K562 (cell line): ENCODE data around the gene SLCO1B1. TPM values are rescaled to one million over a fixed set of nuclear protein-coding genes. Genes with fewer than 3 reads are reported as not detected.
"Not testable (repeated sequence)": the region's sequence is repeated elsewhere in the genome, so short reads cannot be mapped to it uniquely, and the experiment has no call there.

Experiments used
- ATAC-seq: fragments of 200-7000 bp; cut with Tn5 transposase; 3 replicates; pipeline ENCODE4 v1.9.1; 2020; ENCODE audit warnings: moderate library complexity
- Bru-seq: library from RNA; stranded (reverse); fragments of 400-500 nt; gene quantifications from one replicate; lab custom pipeline; 2021; lab: Mats Ljungman, UMichigan
- BruChase-seq, 2 experiments: library from RNA; stranded (reverse); fragments of 400-500 nt; gene quantifications; one replicate each; lab custom pipeline; 2021; lab: Mats Ljungman, UMichigan
- BruUV-seq: library from RNA; stranded (reverse); fragments of 400-500 nt; replicated peaks from 2 replicates; lab custom pipeline; 2021; lab: Mats Ljungman, UMichigan
- CTCF ChIA-PET: fragments of 300-600 bp; formaldehyde crosslinking; extraction: SDS; loops from one replicate; lab custom pipeline; 2021; ENCODE audit warnings: low intra/inter-chr PET ratio; lab: Yijun Ruan, JAX
- POLR2A ChIA-PET: fragments of 300-600, 350-650 bp; sonication (Branson Sonifier 250); formaldehyde crosslinking; extraction: SDS; loops from one replicate; lab custom pipeline; 2021; ENCODE audit warnings: antibody characterized with exemption, inconsistent platforms; lab: Yijun Ruan, JAX
- DNase-seq, 4 experiments: peaks; one replicate each; pipeline versions ENCODE4 v3.0.0 to v3.0.0-alpha.2; 2011 to 2018; ENCODE audit warnings: low spot score in 3 of 4, mixed read lengths in 3 of 4; ENCODE audit errors: extremely low read depth in 1 of 4
- FAIRE-seq: peaks from 2 replicates; lab custom pipeline; 2011; peaks lifted over from hg19 to GRCh38; lab: Jason Lieb, UNC
- H2AFZ ChIP-seq: 2 replicates; pipeline ENCODE4 v1.6.0; 2011; ENCODE audit warnings: low read depth, low read length, control low read depth, inconsistent platforms
- H3K27ac ChIP-seq: fragments of 200-600 bp; 3 replicates; pipeline ENCODE4 v1.8.0; 2011; ENCODE audit warnings: low read depth, mild to moderate bottlenecking, control low read depth, inconsistent platforms, low read length, moderate library complexity, mixed read lengths; ENCODE audit errors: extremely low read depth
- H3K27me3 ChIP-seq, 2 experiments: fragments of 300-600 bp in 1 of 2; 2 replicates in 1 of 2; 3 replicates in 1 of 2; pipeline versions ENCODE4 v1.6.0 to v1.8.0; 2011; ENCODE audit warnings: inconsistent platforms in 2 of 2, low read length in 2 of 2, mild to moderate bottlenecking in 1 of 2, mixed read lengths in 1 of 2, moderate library complexity in 1 of 2; ENCODE audit not compliant: control insufficient read depth in 2 of 2, insufficient read depth in 2 of 2
- H3K36me3 ChIP-seq: fragments of 300-600 bp; 3 replicates; pipeline ENCODE4 v1.8.0; 2011; ENCODE audit warnings: mild to moderate bottlenecking, low read length, inconsistent platforms; ENCODE audit not compliant: control insufficient read depth, insufficient read depth
- H3K4me1 ChIP-seq, 2 experiments: fragments of 200-600 bp in 1 of 2; replicated peaks in 1 of 2; 2 replicates in 1 of 2; 3 replicates in 1 of 2; pipeline versions ENCODE4 v1.5.1 to v1.8.0; 2011; ENCODE audit warnings: inconsistent platforms in 2 of 2, low read length in 2 of 2, mild to moderate bottlenecking in 1 of 2, mixed read lengths in 1 of 2, moderate library complexity in 1 of 2; ENCODE audit not compliant: control insufficient read depth in 2 of 2, insufficient read depth in 2 of 2
- H3K4me2 ChIP-seq: 2 replicates; pipeline ENCODE4 v1.6.1; 2011; ENCODE audit warnings: low read length, control low read depth, inconsistent platforms, mixed read lengths; ENCODE audit not compliant: insufficient read depth
- H3K4me3 ChIP-seq: fragments of 200-600 bp; sonication (generic), shearing (Covaris generic); 2 replicates; pipeline ENCODE4 v1.5.1; 2016; ENCODE audit warnings: control low read depth, inconsistent platforms
- H3K79me2 ChIP-seq: fragments of 200-600 bp; 3 replicates; pipeline ENCODE4 v1.8.0; 2011; ENCODE audit warnings: low read length, inconsistent platforms; ENCODE audit not compliant: control insufficient read depth, insufficient read depth
- H3K9ac ChIP-seq, 2 experiments: 2 replicates each; pipeline versions ENCODE4 v1.6.0 to v1.6.1; 2011; ENCODE audit warnings: low read depth in 2 of 2, low read length in 2 of 2, control low read depth in 1 of 2, inconsistent platforms in 1 of 2, mild to moderate bottlenecking in 1 of 2, mixed read lengths in 1 of 2; ENCODE audit not compliant: insufficient read depth in 1 of 2
- H3K9me1 ChIP-seq: one replicate; pipeline ENCODE4 v1.6.0; 2011; ENCODE audit warnings: inconsistent platforms, mild to moderate bottlenecking, low read length, moderate library complexity; ENCODE audit not compliant: control insufficient read depth, insufficient read depth
- H3K9me3 ChIP-seq: replicated peaks from 2 replicates; pipeline ENCODE4 v1.5.1; 2011; ENCODE audit warnings: low read depth, low read length, inconsistent platforms; ENCODE audit not compliant: control insufficient read depth, insufficient read depth
- H4K20me1 ChIP-seq: replicated peaks from 2 replicates; pipeline ENCODE4 v1.6.1; 2011; ENCODE audit warnings: low read length, inconsistent platforms, mixed read lengths; ENCODE audit not compliant: control insufficient read depth, insufficient read depth
- CCAR2 ChIP-seq: fragments of 200-400 bp; formaldehyde crosslinking; IDR thresholded peaks from 2 replicates; pipeline ENCODE4 v1.6.1; 2017; ENCODE audit warnings: mild to moderate bottlenecking, low read depth, low read length
- WGBS: fragments of 100-300 bp; shearing (Covaris generic); methylation state at CpG from one replicate; pipeline ENCODE4 v1.1.6; 2016; ENCODE audit warnings: low coverage, mixed read lengths; ENCODE audit not compliant: insufficient coverage; ENCODE audit errors: missing lambda C conversion rate; 5-methylcytosine and 5-hydroxymethylcytosine counted together
- in situ Hi-C: fragments of 300-500 bp; cut with MboI; formaldehyde crosslinking; loops from 4 replicates; pipeline ENCODE4 v1.15.0; 2018; ENCODE audit warnings: inconsistent platforms, mixed read lengths
- intact Hi-C: fragments of 100-400 bp; cut with micrococcal nuclease; formaldehyde crosslinking; loops from 2 replicates; pipeline ENCODE4 v1.14.2; 2022
- long read RNA-seq, 3 experiments: library from polyadenylated mRNA in 2 of 3; library from RNA in 1 of 3; unstranded in 2 of 3; stranded (forward) in 1 of 3; transcript quantifications; one replicate each; pipeline ENCODE4 v2.0.0, GENCODE V29; 2019 to 2022
- polyA minus RNA-seq, 3 experiments: library from RNA; depleted of rRNA, polyadenylated mRNA; stranded (reverse); fragments of >200 nt; gene quantifications; 2 replicates each; pipeline ENCODE4 v1.2.3, GENCODE V29; 2011
- polyA plus RNA-seq, 8 experiments: library from polyadenylated mRNA; depleted of rRNA in 4 of 8; stranded (reverse) in 5 of 8; unstranded in 3 of 8; fragments of >200 nt; fragmentation: Nextera tagmentation in 2 of 8; fragmentation: Illumina TruSeq in 1 of 8; extraction: Ambion mirVana in 2 of 8; extraction: Trizol in 1 of 8; gene quantifications; 2 replicates each; pipeline versions ENCODE4 v1.2.1 to v1.2.3, GENCODE V29; 2011 to 2014; ENCODE audit warnings: inconsistent platforms in 1 of 8, missing spikeins in 1 of 8
- total RNA-seq, 7 experiments: library from RNA; depleted of rRNA in 6 of 7; stranded (reverse); fragments of >200 nt in 6 of 7; fragmentation: Illumina TruSeq in 2 of 7; extraction: Trizol in 2 of 7; gene quantifications; 2 replicates each; pipeline versions ENCODE4 v1.2.1 to v1.2.3, GENCODE V29; 2011 to 2021; ENCODE audit warnings: low replicate concordance in 1 of 7

The SLCO1B1 gene, protein sequence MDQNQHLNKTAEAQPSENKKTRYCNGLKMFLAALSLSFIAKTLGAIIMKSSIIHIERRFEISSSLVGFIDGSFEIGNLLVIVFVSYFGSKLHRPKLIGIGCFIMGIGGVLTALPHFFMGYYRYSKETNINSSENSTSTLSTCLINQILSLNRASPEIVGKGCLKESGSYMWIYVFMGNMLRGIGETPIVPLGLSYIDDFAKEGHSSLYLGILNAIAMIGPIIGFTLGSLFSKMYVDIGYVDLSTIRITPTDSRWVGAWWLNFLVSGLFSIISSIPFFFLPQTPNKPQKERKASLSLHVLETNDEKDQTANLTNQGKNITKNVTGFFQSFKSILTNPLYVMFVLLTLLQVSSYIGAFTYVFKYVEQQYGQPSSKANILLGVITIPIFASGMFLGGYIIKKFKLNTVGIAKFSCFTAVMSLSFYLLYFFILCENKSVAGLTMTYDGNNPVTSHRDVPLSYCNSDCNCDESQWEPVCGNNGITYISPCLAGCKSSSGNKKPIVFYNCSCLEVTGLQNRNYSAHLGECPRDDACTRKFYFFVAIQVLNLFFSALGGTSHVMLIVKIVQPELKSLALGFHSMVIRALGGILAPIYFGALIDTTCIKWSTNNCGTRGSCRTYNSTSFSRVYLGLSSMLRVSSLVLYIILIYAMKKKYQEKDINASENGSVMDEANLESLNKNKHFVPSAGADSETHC
- total RNA-seq (2011; cell fraction: chromatin; rRNA removed; ENCODE audit: low replicate concordance) = not detected in 2 replicates
- total RNA-seq (2011; cell fraction: nucleolus; rRNA removed) = not detected in 2 replicates
- total RNA-seq (2011; cell fraction: nucleoplasm; rRNA removed) = not detected in 2 replicates
- total RNA-seq (2014; rRNA removed) = not detected in 2 replicates
- not detected in 2 replicates for total RNA-seq (2014; rRNA removed; fragmentation: Illumina TruSeq; extraction: Trizol)
- not detected in 2 replicates for total RNA-seq (2015; rRNA removed; fragmentation: Illumina TruSeq; extraction: Trizol)
- total RNA-seq (2021) = not detected in 2 replicates
- polyA plus RNA-seq (2011; rRNA removed) = 0.04 TPM in 1 of 2 replicates, not detected in the other
- polyA plus RNA-seq (2011; cell fraction: cytosol; rRNA removed) = not detected in 2 replicates
- polyA plus RNA-seq (2011; cell fraction: nucleus; rRNA removed) = not detected in 2 replicates
- polyA plus RNA-seq (2012) = not detected in 2 replicates
- polyA plus RNA-seq (2014; fragmentation: Illumina TruSeq; extraction: Trizol) = not detected in 2 replicates
- not detected for polyA plus RNA-seq (2014; fragmentation: Nextera tagmentation; extraction: Ambion mirVana)
- not detected in 2 replicates for polyA plus RNA-seq (2014; rRNA removed)
- polyA minus RNA-seq (2011; rRNA and poly(A)+ RNA removed) = not detected in 2 replicates
- not detected in 2 replicates for polyA minus RNA-seq (2011; cell fraction: cytosol; rRNA and poly(A)+ RNA removed)
- not detected in 2 replicates for polyA minus RNA-seq (2011; cell fraction: nucleus; rRNA and poly(A)+ RNA removed)
- Bru-seq, nascent RNA = percentile 12 among the genes with signal in this experiment
- percentile 9 among the genes with signal in this experiment for BruChase-seq, experiment 1, labeled RNA remaining after a 2-hour chase
- BruChase-seq, experiment 2, labeled RNA remaining after a 6-hour chase = percentile 3 among the genes with signal in this experiment
- long read RNA-seq, experiment 1, partial matches to known transcripts = 0 of 1 reads
- long read RNA-seq, experiment 1, other reads (novel, unspliced or antisense) = 1 of 1 reads
- long read RNA-seq, experiment 2 = 0 reads
- long read RNA-seq, experiment 3 = 0 reads

DNA sequence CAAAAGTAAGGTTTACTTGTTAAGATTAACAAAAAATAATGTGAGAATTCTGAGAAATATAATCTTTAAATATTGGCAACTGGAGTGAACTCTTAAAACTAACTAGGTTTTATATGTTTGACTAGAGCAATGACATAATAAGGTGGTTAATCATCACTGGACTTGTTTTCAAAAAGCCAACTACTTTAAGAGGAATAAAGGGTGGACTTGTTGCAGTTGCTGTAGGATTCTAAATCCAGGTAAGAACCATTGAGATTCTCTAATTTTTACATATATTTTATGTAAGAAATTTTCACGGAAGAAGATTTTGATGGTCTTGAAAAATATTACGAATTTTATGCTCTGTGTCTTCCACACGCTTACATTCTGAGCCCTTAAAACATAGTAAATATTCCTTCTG lies at the start of gene SLCO1B1:
Gene SLCO1B1 (plus strand): TSS at position 197 of the 400 bp plus-strand sequence. CDS start 10,381 bp downstream, outside the sequence.
- FAIRE-seq = no peak

DNA sequence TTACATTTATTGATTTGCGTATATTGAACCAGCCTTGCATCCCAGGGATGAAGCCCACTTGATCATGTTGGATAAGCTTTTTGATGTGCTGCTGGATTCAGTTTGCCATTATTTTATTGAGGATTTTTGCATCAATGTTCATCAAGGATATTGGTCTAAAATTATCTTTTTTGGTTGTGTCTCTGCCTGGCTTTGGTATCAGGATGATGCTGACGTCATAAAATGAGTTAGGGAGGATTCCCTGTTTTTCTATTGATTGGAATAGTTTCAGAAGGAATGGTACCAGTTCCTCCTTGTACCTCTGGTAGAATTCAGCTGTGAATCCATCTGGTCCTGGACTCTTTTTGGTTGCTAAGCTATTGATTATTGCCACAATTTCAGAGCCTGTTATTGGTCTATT lies 46.2 kb upstream of the SLCO1B1 start:
- H3K9me3 ChIP-seq, BruUV-seq, ATAC-seq, intact Hi-C loops, DNase-seq, in situ Hi-C loops, H3K9ac ChIP-seq, H3K79me2 ChIP-seq, H3K36me3 ChIP-seq, H2AFZ ChIP-seq, H3K4me1 ChIP-seq, H3K4me2 ChIP-seq, H3K27me3 ChIP-seq, H3K27ac ChIP-seq, H3K9me1 ChIP-seq, H4K20me1 ChIP-seq, H3K4me3 ChIP-seq, FAIRE-seq, POLR2A ChIA-PET, CTCF ChIA-PET: not testable (repeated sequence)
- WGBS = 0% methylated on average over 1 of the region's 2 CpGs

More for the DNA sequence above, at the start of gene SLCO1B1:
- no peaks in the 10 kb centered on the region for H3K9me1 ChIP-seq
- H3K27me3 ChIP-seq = no peaks in the 10 kb centered on the region
- POLR2A ChIA-PET = no interaction called here
- 0% methylated on average over 3 of the region's 3 CpGs for WGBS
- intact Hi-C loops (no loop called here), in situ Hi-C loops (no loop called here)
- no peaks in the 10 kb centered on the region for H4K20me1 ChIP-seq
- no TSS peak for BruUV-seq
- H3K4me3 ChIP-seq = no peak within 1 kb of the TSS
- no peak for TF ChIP-seq CCAR2
- H3K4me2 ChIP-seq = no peak within 1 kb of the TSS
- no peaks in the 10 kb centered on the region for H3K79me2 ChIP-seq
- DNase-seq (no peak), ATAC-seq (no peak)
- CTCF ChIA-PET = no interaction called here
- no peak within 1 kb of the TSS for H3K9ac ChIP-seq
- no peaks in the 10 kb centered on the region for H3K36me3 ChIP-seq
- H2AFZ ChIP-seq = no peak within 1 kb of the TSS
- H3K27ac ChIP-seq = no peak within 1 kb of the TSS
- no peaks in the 10 kb centered on the region for H3K9me3 ChIP-seq
- H3K4me1 ChIP-seq = no peaks in the 10 kb centered on the region
